Transverse colon (tissue), 4 donors: Measurements from ENCODE around the gene BLID.

Experiments
- CTCF ChIP-seq, 5 experiments: fragments of 200-600 bp in 3 of 5; fragments of 450-650 bp in 2 of 5; sonication (generic) in 3 of 5; IDR thresholded peaks; 1 replicate in 2 of 5; 2 replicates in 3 of 5; pipeline ENCODE4 v1.5.1; 2016 to 2017; ENCODE audit warnings: antibody characterized with exemption in 5 of 5, inconsistent platforms in 3 of 5, mild to moderate bottlenecking in 2 of 5, moderate library complexity in 1 of 5
- EP300 ChIP-seq: sonication (generic); formaldehyde crosslinking; IDR thresholded peaks from one replicate; pipeline ENCODE4 v1.6.1; 2017; ENCODE audit warnings: antibody characterized with exemption, low read depth
- POLR2A ChIP-seq: fragments of 450-650 bp; IDR thresholded peaks from one replicate; pipeline ENCODE4 v1.6.1; 2016; ENCODE audit warnings: antibody characterized with exemption, mild to moderate bottlenecking, moderate library complexity
- POLR2AphosphoS5 ChIP-seq, 3 donors: sonication (generic); formaldehyde crosslinking; IDR thresholded peaks; one replicate each; pipeline ENCODE4 v1.6.1; 2016; ENCODE audit warnings: antibody characterized with exemption in 3 of 3

GRCh38 chr11:122098261-122098980, 17.6 kb downstream of the BLID start:
- TF ChIP-seq CTCF (IDR thresholded peaks at IDR 0.05) (no peak), POLR2A (no peak), POLR2AphosphoS5 (IDR thresholded peaks at IDR 0.05) (no peak), EP300 (no peak)
